ENCODE data around the gene ACTR1A. TPM values are rescaled to one million over a fixed set of nuclear protein-coding genes. Genes with fewer than 3 reads are reported as not detected.

The ACTR1A gene
- total RNA-seq (100 to 1,000 TPM in 8 of 10 donors, 10 to 100 TPM in 2; 90.1 to 138 (median 110) TPM), polyA plus RNA-seq (100 to 1,000 TPM; 102 to 113 TPM)
- long read RNA-seq, donor 1, transcript ACTR1A-202 (4 exons, 3,519 nt), result minor isoform, 5 of 252 reads
- long read RNA-seq, donor 1, transcript ACTR1A-201 (11 exons, 2,829 nt), result major isoform, 209 of 252 reads
- long read RNA-seq, donor 1, partial matches to known transcripts, result 29 of 252 reads
- long read RNA-seq, donor 1, other reads (novel, unspliced or antisense), result 8 of 252 reads
- long read RNA-seq, donor 2, transcript ACTR1A-201 (11 exons, 2,829 nt), result major isoform, 256 of 300 reads
- long read RNA-seq, donor 2, partial matches to known transcripts, result 22 of 300 reads
- long read RNA-seq, donor 2, other reads (novel, unspliced or antisense), result 20 of 300 reads
- long read RNA-seq, donor 3, transcript ACTR1A-201 (11 exons, 2,829 nt), result major isoform, 461 of 565 reads
- long read RNA-seq, donor 3, transcript ACTR1A-202 (4 exons, 3,519 nt), result minor isoform, 5 of 565 reads
- long read RNA-seq, donor 3, partial matches to known transcripts, result 66 of 565 reads
- long read RNA-seq, donor 3, other reads (novel, unspliced or antisense), result 31 of 565 reads

DNA sequence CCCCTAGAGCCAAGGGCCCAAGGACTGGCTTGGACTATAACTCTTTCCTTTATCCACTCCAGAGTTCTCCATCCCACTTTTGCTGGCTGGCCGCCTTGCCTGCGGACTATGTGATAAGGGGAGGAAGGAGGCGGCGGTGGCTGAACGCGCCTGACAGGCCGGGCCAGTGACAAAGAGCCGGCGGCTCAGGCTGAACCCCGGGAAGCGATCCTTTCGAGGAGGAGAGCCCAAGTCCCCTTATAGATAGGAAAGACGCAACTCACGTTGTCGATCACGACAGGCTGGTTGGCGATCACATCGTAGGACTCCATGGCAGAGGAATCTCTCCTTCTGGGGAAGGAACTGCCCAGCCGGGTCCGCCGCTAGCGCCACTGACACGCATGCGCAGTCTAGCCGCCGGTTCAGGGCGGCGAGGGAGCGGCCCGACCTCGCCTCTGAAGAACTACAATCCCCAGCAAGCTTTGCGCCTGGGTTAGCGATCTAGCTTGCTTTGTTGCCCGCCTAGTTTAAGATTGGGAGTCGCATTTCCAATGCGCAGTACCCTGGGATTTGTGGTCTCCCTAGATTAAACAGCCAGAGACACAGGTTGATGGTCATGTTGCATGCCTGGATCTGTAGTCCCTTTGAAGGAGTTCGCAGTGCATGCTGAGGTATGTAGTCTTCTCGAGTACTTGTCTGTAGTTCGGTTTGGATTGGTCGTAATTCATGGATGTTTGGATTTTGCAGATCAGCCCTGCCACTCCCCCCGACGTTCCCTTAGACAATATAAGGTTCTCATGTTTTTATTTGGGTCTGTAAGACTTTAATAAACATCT lies at the start of gene ACTR1A:
ACTR1A (minus strand) TSS at position 376 of the 815 bp plus-strand sequence; CDS start at position 311, 65 bp downstream.
- peak; percentile 80 to 91 (median 86) for ATAC-seq
- peaks cover 0 to 21% (median 0%) of the 10 kb centered on the region in 9 donors for H3K36me3 ChIP-seq
- peak within 1 kb of the TSS; percentile 67 to 99 (median 82) for H3K4me3 ChIP-seq
- intact Hi-C loops (cut with DNase I), result loop anchor here in 5 of 10 donors (1.0 to 10.0 kb wide), 9 partner anchors 70 to 370 kb away; partner anchors contain the start of genes ARL3 (in 2 of the 5), CUEDC2 (in 2 of the 5), FBXL15 (in 2 of the 5) and SFXN2 (in 2 of the 5)
- H3K4me1 ChIP-seq, result peaks cover 11 to 72% (median 47%) of the 10 kb centered on the region in 9 donors
- peak; percentile 95 to 98 for DNase-seq
- H3K9me3 ChIP-seq, result no peaks in the 10 kb centered on the region
- no peaks in the 10 kb centered on the region for H3K27me3 ChIP-seq
- TF ChIP-seq CTCF (IDR thresholded peaks at IDR 0.05), result no peak
- 1% methylated on average over 42 of the region's 42 CpGs for WGBS, 2 donors
- peak within 1 kb of the TSS; percentile 69 to 96 (median 93) for H3K27ac ChIP-seq

GRCh38 chr10:102550636-102551210 lies 48.2 kb upstream of the ACTR1A start:
- intact Hi-C loops (cut with DNase I), result no loop called here
- no peaks in the 10 kb centered on the region for H3K27me3 ChIP-seq
- H3K9me3 ChIP-seq, result no peaks in the 10 kb centered on the region
- ATAC-seq (no peak), DNase-seq (no peak)
- no peak overlapping the region for H3K27ac ChIP-seq
- no peak for TF ChIP-seq CTCF (IDR thresholded peaks at IDR 0.05)
- peaks cover 0 to 21% (median 6%) of the 10 kb centered on the region in 9 donors for H3K4me1 ChIP-seq
- H3K36me3 ChIP-seq, result peaks cover 0 to 29% (median 7%) of the 10 kb centered on the region in 9 donors
- H3K4me3 ChIP-seq, result no peak overlapping the region
- WGBS, 2 donors, result 97 to 99% methylated on average over 9 of the region's 9 CpGs

GRCh38 chr10:102549549-102549948 lies 47.0 kb upstream of the ACTR1A start:
- ATAC-seq, result no peak
- H3K9me3 ChIP-seq, result no peaks in the 10 kb centered on the region
- intact Hi-C loops (cut with DNase I), result no loop called here
- peaks cover 0 to 20% (median 7%) of the 10 kb centered on the region in 9 donors for H3K4me1 ChIP-seq
- H3K36me3 ChIP-seq, result peaks cover 0 to 29% (median 7%) of the 10 kb centered on the region in 9 donors
- TF ChIP-seq CTCF (IDR thresholded peaks at IDR 0.05), result no peak
- 90 to 96% methylated on average over 1 of the region's 1 CpG for WGBS, 2 donors
- no peak for DNase-seq
- no peaks in the 10 kb centered on the region for H3K27me3 ChIP-seq
- H3K4me3 ChIP-seq, result no peak overlapping the region
- H3K27ac ChIP-seq, result no peak overlapping the region
